ENCODE results near the gene COX4I1. TPM values are rescaled to one million over a fixed set of nuclear protein-coding genes. Genes with fewer than 3 reads are reported as not detected.
A peak's percentile ranks its signal among the peaks of the same experiment; 100 is the strongest.

Gene COX4I1
- polyA plus RNA-seq, 6 donors from 2014 or later: 943 to 1,321 (median 1,168) TPM

- no peaks in the 10 kb centered on the region for H3K27me3 Mint-ChIP-seq
- ATAC-seq (ENCODE audit: low read depth in 2 of 2): no peak
- peaks cover 0 to 8% (median 6%) of the 10 kb centered on the region in 7 donors for H3K9me3 Mint-ChIP-seq
- H3K4me3 Mint-ChIP-seq: no peak overlapping the region
- peak overlapping the region in 4 of 6 donors; percentile 14 to 52 (median 31) for H3K27ac Mint-ChIP-seq
- H3K36me3 Mint-ChIP-seq: peaks cover 7 to 9% of the 10 kb centered on the region in 2 donors
- no peak for DNase-seq
- H3K4me1 Mint-ChIP-seq: peaks cover 24 to 49% (median 37%) of the 10 kb centered on the region in 3 donors
Measured at GRCh38 chr16:85824161-85825135, 25.0 kb downstream of the COX4I1 start.

- H3K27me3 Mint-ChIP-seq: no peaks in the 10 kb centered on the region
- H3K9me3 Mint-ChIP-seq: peaks cover 0 to 8% (median 6%) of the 10 kb centered on the region in 7 donors
- H3K4me1 Mint-ChIP-seq: peaks cover 32 to 53% (median 39%) of the 10 kb centered on the region in 3 donors
- no peak for ATAC-seq (ENCODE audit: low read depth in 2 of 2)
- no peak for DNase-seq
- H3K4me3 Mint-ChIP-seq: no peak overlapping the region
- H3K27ac Mint-ChIP-seq: no peak overlapping the region
- H3K36me3 Mint-ChIP-seq: peaks cover 7 to 9% of the 10 kb centered on the region in 2 donors
Measured at GRCh38 chr16:85825326-85825725, 25.8 kb downstream of the COX4I1 start.

GRCh38 chr16:85826686-85827247 lies 27.3 kb downstream of the COX4I1 start:
- peak overlapping the region in 2 of 8 donors; percentile 8 to 41 for H3K4me3 Mint-ChIP-seq
- ATAC-seq (ENCODE audit: low read depth in 2 of 2): no peak
- no peaks in the 10 kb centered on the region for H3K27me3 Mint-ChIP-seq
- peaks cover 7 to 9% of the 10 kb centered on the region in 2 donors for H3K36me3 Mint-ChIP-seq
- DNase-seq: no peak
- peak overlapping the region in 2 of 6 donors; percentile 29 to 48 for H3K27ac Mint-ChIP-seq
- H3K4me1 Mint-ChIP-seq: peaks cover 39 to 53% (median 41%) of the 10 kb centered on the region in 3 donors
- H3K9me3 Mint-ChIP-seq: peaks cover 0 to 11% (median 6%) of the 10 kb centered on the region in 7 donors

- DNase-seq (no peak), ATAC-seq (ENCODE audit: low read depth in 2 of 2) (no peak)
- H3K27ac Mint-ChIP-seq: peak overlapping the region in 1 of 6 donors; percentile 83
- peaks cover 7 to 9% of the 10 kb centered on the region in 2 donors for H3K36me3 Mint-ChIP-seq
- no peaks in the 10 kb centered on the region for H3K27me3 Mint-ChIP-seq
- peak overlapping the region in 2 of 8 donors; percentile 33 to 36 for H3K4me3 Mint-ChIP-seq
- H3K4me1 Mint-ChIP-seq: peaks cover 49 to 63% (median 50%) of the 10 kb centered on the region in 3 donors
- H3K9me3 Mint-ChIP-seq: peaks cover 0 to 11% (median 7%) of the 10 kb centered on the region in 7 donors
Measured at GRCh38 chr16:85828166-85828565, 28.7 kb downstream of the COX4I1 start.

GRCh38 chr16:85829171-85829719 lies 29.8 kb downstream of the COX4I1 start:
- Mint-ChIP-seq H3K9me3 (peaks cover 0 to 11% (median 7%) of the 10 kb centered on the region in 7 donors), H3K4me3 (peak overlapping the region; percentile 55 to 92 (median 83)), H3K4me1 (peaks cover 54 to 67% (median 57%) of the 10 kb centered on the region in 3 donors), H3K27ac (peak overlapping the region; percentile 71 to 99 (median 86)), H3K27me3 (no peaks in the 10 kb centered on the region), H3K36me3 (peaks cover 7 to 9% of the 10 kb centered on the region in 2 donors)
- ATAC-seq (ENCODE audit: low read depth in 2 of 2): peak; percentile 41 to 46
- peak; percentile 45 for DNase-seq

GRCh38 chr16:85829751-85830445 lies 30.4 kb downstream of the COX4I1 start:
- H3K4me3 Mint-ChIP-seq: peak overlapping the region; percentile 55 to 92 (median 83)
- no peak for ATAC-seq (ENCODE audit: low read depth in 2 of 2)
- H3K36me3 Mint-ChIP-seq: peaks cover 7 to 9% of the 10 kb centered on the region in 2 donors
- peak overlapping the region in 5 of 6 donors; percentile 76 to 99 (median 83) for H3K27ac Mint-ChIP-seq
- H3K4me1 Mint-ChIP-seq: peaks cover 53 to 67% (median 58%) of the 10 kb centered on the region in 3 donors
- peaks cover 0 to 11% (median 7%) of the 10 kb centered on the region in 7 donors for H3K9me3 Mint-ChIP-seq
- no peaks in the 10 kb centered on the region for H3K27me3 Mint-ChIP-seq
- no peak for DNase-seq

GRCh38 chr16:85830821-85831220 lies 31.3 kb downstream of the COX4I1 start:
- Mint-ChIP-seq H3K27me3 (peaks cover 0 to 1% (median 0%) of the 10 kb centered on the region in 3 donors), H3K4me3 (peak overlapping the region in 5 of 8 donors; percentile 9 to 65 (median 55)), H3K36me3 (peaks cover 7 to 9% of the 10 kb centered on the region in 2 donors), H3K4me1 (peaks cover 55 to 63% (median 58%) of the 10 kb centered on the region in 3 donors), H3K27ac (peak overlapping the region in 3 of 6 donors; percentile 56 to 83 (median 63)), H3K9me3 (peaks cover 0 to 11% (median 7%) of the 10 kb centered on the region in 7 donors)
- ATAC-seq (ENCODE audit: low read depth in 2 of 2): no peak
- DNase-seq: no peak

- H3K4me1 Mint-ChIP-seq: peaks cover 48 to 63% (median 49%) of the 10 kb centered on the region in 3 donors
- DNase-seq (peak; percentile 84), ATAC-seq (ENCODE audit: low read depth in 2 of 2) (peak; percentile 88 to 93)
- H3K36me3 Mint-ChIP-seq: peaks cover 7 to 9% of the 10 kb centered on the region in 2 donors
- H3K27me3 Mint-ChIP-seq: peaks cover 0 to 16% (median 5%) of the 10 kb centered on the region in 3 donors
- H3K9me3 Mint-ChIP-seq: peaks cover 0 to 11% (median 7%) of the 10 kb centered on the region in 7 donors
- peak overlapping the region; percentile 37 to 82 (median 75) for H3K4me3 Mint-ChIP-seq
- H3K27ac Mint-ChIP-seq: peak overlapping the region; percentile 83 to 96 (median 91)
Measured at GRCh38 chr16:85832570-85833218, 33.2 kb downstream of the COX4I1 start.

- no peak for ATAC-seq (ENCODE audit: low read depth in 2 of 2)
- Mint-ChIP-seq H3K27ac (peak overlapping the region; percentile 83 to 96 (median 91)), H3K9me3 (peaks cover 0 to 11% (median 7%) of the 10 kb centered on the region in 7 donors), H3K4me1 (peaks cover 48 to 63% (median 49%) of the 10 kb centered on the region in 3 donors), H3K36me3 (peaks cover 7 to 8% of the 10 kb centered on the region in 2 donors), H3K4me3 (peak overlapping the region in 7 of 8 donors; percentile 37 to 82 (median 76)), H3K27me3 (peaks cover 0 to 16% (median 5%) of the 10 kb centered on the region in 3 donors)
- DNase-seq: no peak
Measured at GRCh38 chr16:85833219-85833920, 33.9 kb downstream of the COX4I1 start.

GRCh38 chr16:85834741-85835140 lies 35.2 kb downstream of the COX4I1 start:
- H3K27ac Mint-ChIP-seq: peak overlapping the region in 1 of 6 donors; percentile 83
- no peak for DNase-seq
- H3K27me3 Mint-ChIP-seq: peaks cover 0 to 21% (median 5%) of the 10 kb centered on the region in 3 donors

GRCh38 chr16:85835227-85835751 lies 35.8 kb downstream of the COX4I1 start:
- Mint-ChIP-seq H3K4me1 (peaks cover 36 to 65% (median 42%) of the 10 kb centered on the region in 3 donors), H3K36me3 (no peaks in the 10 kb centered on the region), H3K9me3 (peaks cover 0 to 5% (median 1%) of the 10 kb centered on the region in 7 donors), H3K27ac (no peak overlapping the region), H3K4me3 (no peak overlapping the region), H3K27me3 (peaks cover 0 to 21% (median 5%) of the 10 kb centered on the region in 3 donors)
- DNase-seq (no peak), ATAC-seq (ENCODE audit: low read depth in 2 of 2) (no peak)

More at GRCh38 chr16:85834741-85835140, 35.2 kb downstream of the COX4I1 start:
- H3K36me3 Mint-ChIP-seq: no peaks in the 10 kb centered on the region
- H3K4me1 Mint-ChIP-seq: peaks cover 41 to 63% (median 45%) of the 10 kb centered on the region in 3 donors
- peaks cover 0 to 5% (median 1%) of the 10 kb centered on the region in 7 donors for H3K9me3 Mint-ChIP-seq
- ATAC-seq (ENCODE audit: low read depth in 2 of 2): no peak
- H3K4me3 Mint-ChIP-seq: no peak overlapping the region
